B cell (primary cell): Measurements from ENCODE around the gene MYBPC3. TPM values are rescaled to one million over a fixed set of nuclear protein-coding genes. Genes with fewer than 3 reads are reported as not detected.

Experiments
- ATAC-seq: fragments of 200-7000 bp; cut with Tn5 transposase; one replicate; pipeline ENCODE4 v1.10.0; 2021; ENCODE audit warnings: low read depth, mild to moderate bottlenecking, moderate number of reproducible peaks, moderate library complexity
- CTCF ChIA-PET: fragments of 350-600 bp; sonication (Branson Sonifier 250); formaldehyde crosslinking; loops from one replicate; lab custom pipeline; 2021; ENCODE audit warnings: antibody characterized with exemption, inconsistent platforms; lab: Charles Lee
- POLR2A ChIA-PET: fragments of 350-600 bp; sonication (Branson Sonifier 250); formaldehyde crosslinking; loops from one replicate; lab custom pipeline; 2021; ENCODE audit warnings: antibody characterized with exemption; lab: Charles Lee
- DNase-seq: peaks from one replicate; pipeline ENCODE4 v3.0.0; 2013
- H2AFZ ChIP-seq: 2 replicates; pipeline ENCODE4 v1.6.1; 2012; ENCODE audit warnings: mild to moderate bottlenecking, low read depth, low read length; ENCODE audit not compliant: insufficient read depth, poor library complexity, severe bottlenecking
- H3K27ac ChIP-seq, 2 donors: 1 replicate in 1 of 2; 2 replicates in 1 of 2; pipeline ENCODE4 v1.5.1; 2012 to 2013; ENCODE audit warnings: low read length in 2 of 2, mild to moderate bottlenecking in 2 of 2, moderate library complexity in 1 of 2
- H3K27me3 ChIP-seq, 4 experiments: fragments of 200-600 bp in 1 of 4; sonication (generic) in 1 of 4; replicated peaks in 1 of 4; 1 replicate in 2 of 4; 2 replicates in 2 of 4; pipeline versions ENCODE4 v1.6.1 to v1.7.0; 2013 to 2016; ENCODE audit warnings: low read length in 3 of 4, mild to moderate bottlenecking in 2 of 4, mixed read lengths in 1 of 4, moderate library complexity in 1 of 4; ENCODE audit not compliant: insufficient read depth in 4 of 4, control insufficient read depth in 3 of 4; ENCODE audit errors: control extremely low read depth in 1 of 4
- H3K36me3 ChIP-seq, 2 experiments: replicated peaks in 1 of 2; 1 replicate in 1 of 2; 2 replicates in 1 of 2; pipeline versions ENCODE4 v1.6.1 to v1.7.1; 2013; ENCODE audit warnings: low read length in 1 of 2; ENCODE audit not compliant: insufficient read depth in 2 of 2, control insufficient read depth in 1 of 2; ENCODE audit errors: control extremely low read depth in 1 of 2, extremely low read depth in 1 of 2
- H3K4me1 ChIP-seq, 2 donors: fragments of 200-600 bp in 1 of 2; sonication (generic) in 1 of 2; 1 replicate in 1 of 2; 2 replicates in 1 of 2; pipeline versions ENCODE4 v1.5.1 to v1.6.1; 2013 to 2017; ENCODE audit warnings: low read length in 2 of 2; ENCODE audit not compliant: control insufficient read depth in 2 of 2, insufficient read depth in 2 of 2
- H3K4me2 ChIP-seq: replicated peaks from 2 replicates; pipeline ENCODE3; 2012; ENCODE audit warnings: mild to moderate bottlenecking, low read depth, low read length; ENCODE audit not compliant: poor library complexity, severe bottlenecking
- H3K4me3 ChIP-seq, 5 experiments: fragments of 200-600 bp in 1 of 5; sonication (generic) in 1 of 5; 1 replicate in 3 of 5; 2 replicates in 2 of 5; pipeline versions ENCODE4 v1.5.1 to v1.7.0; 2011 to 2016; ENCODE audit warnings: low read length in 4 of 5, mild to moderate bottlenecking in 4 of 5, low read depth in 2 of 5, control low read depth in 1 of 5, moderate library complexity in 1 of 5; ENCODE audit not compliant: insufficient read depth in 1 of 5; ENCODE audit errors: control extremely low read depth in 1 of 5, extremely low read depth in 1 of 5
- H3K79me2 ChIP-seq: fragments of 200-600 bp; sonication (generic); one replicate; pipeline ENCODE4 v1.6.0; 2016; ENCODE audit warnings: low read length; ENCODE audit not compliant: control insufficient read depth, insufficient read depth
- H3K9ac ChIP-seq: fragments of 200-600 bp; sonication (generic); 2 replicates; pipeline ENCODE4 v1.6.1; 2017; ENCODE audit warnings: mild to moderate bottlenecking, low read length, moderate library complexity
- H3K9me3 ChIP-seq, 3 donors: one replicate each; pipeline versions ENCODE4 v1.6.1 to v1.7.1; 2013; ENCODE audit warnings: low read length in 2 of 3; ENCODE audit not compliant: control insufficient read depth in 2 of 3, insufficient read depth in 1 of 3; ENCODE audit errors: control extremely low read depth in 1 of 3
- H4K20me1 ChIP-seq: 2 replicates; pipeline ENCODE4 v1.6.0; 2012; ENCODE audit warnings: mild to moderate bottlenecking, low read length; ENCODE audit not compliant: insufficient read depth, control insufficient read depth, poor library complexity, severe bottlenecking
- H3K27ac Mint-ChIP-seq: one replicate; pipeline ENCODE4 v1.8.0; 2021; ENCODE audit warnings: mixed read lengths
- H3K27me3 Mint-ChIP-seq: one replicate; pipeline ENCODE4 v1.8.0; 2021; ENCODE audit warnings: mixed read lengths
- H3K4me1 Mint-ChIP-seq: one replicate; pipeline ENCODE4 v1.8.0; 2021; ENCODE audit warnings: mixed read lengths
- H3K4me3 Mint-ChIP-seq: one replicate; pipeline ENCODE4 v1.8.0; 2021; ENCODE audit warnings: mixed read lengths
- H3K9me3 Mint-ChIP-seq: one replicate; pipeline ENCODE4 v1.8.0; 2022; ENCODE audit warnings: mixed read lengths; ENCODE audit not compliant: insufficient read depth
- EZH2 ChIP-seq: IDR thresholded peaks from 2 replicates; pipeline ENCODE4 v1.6.1; 2012; ENCODE audit warnings: borderline replicate concordance, low read depth, mild to moderate bottlenecking, moderate library complexity, low read length; ENCODE audit not compliant: insufficient read depth, poor library complexity, severe bottlenecking
- WGBS: methylation state at CpG from one replicate; pipeline ENCODE4 v1.1.5; 2013; ENCODE audit warnings: missing lambda C conversion rate; ENCODE audit not compliant: insufficient coverage; 5-methylcytosine and 5-hydroxymethylcytosine counted together
- intact Hi-C: fragments of 100-400 bp; cut with micrococcal nuclease; formaldehyde crosslinking; loops from one replicate; pipeline ENCODE4 v1.10.0; 2022
- polyA plus RNA-seq: library from polyadenylated mRNA; depleted of rRNA; stranded (reverse); fragments of >200 nt; gene quantifications from 2 replicates; pipeline ENCODE4 v1.2.3, GENCODE V29; 2012
- total RNA-seq, 2 donors: library from RNA; stranded (reverse); fragments of 120-200 nt in 1 of 2; gene quantifications; 1 replicate in 1 of 2; 2 replicates in 1 of 2; pipeline versions ENCODE4 v1.2.3 to v1.2.4, GENCODE V29; 2013 to 2022
- TF ChIP-seq, protein P1 (sequence below): fragments of 200-600 bp; IDR thresholded peaks from one replicate; pipeline ENCODE4 v1.8.0; 2022; ENCODE audit warnings: antibody characterized with exemption, mild to moderate bottlenecking

The MYBPC3 gene
- total and polyA plus RNA-seq, 2 donors (not counting 1 experiment from before 2014, with no cell fraction given): 0.67 to 1.4 TPM

DNA sequence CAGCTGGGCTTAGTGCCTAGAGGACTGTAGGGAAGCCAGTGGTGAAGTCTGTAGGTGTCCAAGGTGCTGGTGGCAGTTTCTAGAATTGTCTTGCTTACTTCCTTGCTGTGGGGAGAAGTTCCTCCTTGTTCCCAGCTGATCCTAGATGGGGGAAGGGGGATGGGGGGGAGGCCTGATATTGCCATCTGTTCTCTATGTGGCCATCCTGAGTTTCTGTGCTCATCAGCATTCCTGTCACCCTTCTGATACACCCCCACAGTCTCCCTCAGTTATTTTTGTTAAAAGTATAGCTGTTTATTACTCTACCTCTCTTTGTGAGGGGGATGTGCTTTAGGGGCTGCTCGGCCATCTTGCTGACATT lies 46.0 kb downstream of the MYBPC3 start:
- WGBS: no CpG with 5 or more reads among the region's 1 CpG
- Histone ChIP-seq H3K4me1 (no peaks in the 10 kb centered on the region), H3K36me3 (peaks cover 9 to 88% of the 10 kb centered on the region in 2 experiments), H3K27me3 (no peaks in the 10 kb centered on the region), H3K4me2 (no peak overlapping the region), H4K20me1 (peaks cover 17% of the 10 kb centered on the region), H3K27ac (no peak overlapping the region), H3K9me3 (peaks cover 2 to 18% (median 5%) of the 10 kb centered on the region in 3 donors), H3K9ac (no peak overlapping the region), H3K4me3 (no peak overlapping the region), H3K79me2 (peaks cover 43% of the 10 kb centered on the region), H2AFZ (no peak overlapping the region)
- no peak for TF ChIP-seq EZH2
- TF ChIP-seq, protein P1, sequence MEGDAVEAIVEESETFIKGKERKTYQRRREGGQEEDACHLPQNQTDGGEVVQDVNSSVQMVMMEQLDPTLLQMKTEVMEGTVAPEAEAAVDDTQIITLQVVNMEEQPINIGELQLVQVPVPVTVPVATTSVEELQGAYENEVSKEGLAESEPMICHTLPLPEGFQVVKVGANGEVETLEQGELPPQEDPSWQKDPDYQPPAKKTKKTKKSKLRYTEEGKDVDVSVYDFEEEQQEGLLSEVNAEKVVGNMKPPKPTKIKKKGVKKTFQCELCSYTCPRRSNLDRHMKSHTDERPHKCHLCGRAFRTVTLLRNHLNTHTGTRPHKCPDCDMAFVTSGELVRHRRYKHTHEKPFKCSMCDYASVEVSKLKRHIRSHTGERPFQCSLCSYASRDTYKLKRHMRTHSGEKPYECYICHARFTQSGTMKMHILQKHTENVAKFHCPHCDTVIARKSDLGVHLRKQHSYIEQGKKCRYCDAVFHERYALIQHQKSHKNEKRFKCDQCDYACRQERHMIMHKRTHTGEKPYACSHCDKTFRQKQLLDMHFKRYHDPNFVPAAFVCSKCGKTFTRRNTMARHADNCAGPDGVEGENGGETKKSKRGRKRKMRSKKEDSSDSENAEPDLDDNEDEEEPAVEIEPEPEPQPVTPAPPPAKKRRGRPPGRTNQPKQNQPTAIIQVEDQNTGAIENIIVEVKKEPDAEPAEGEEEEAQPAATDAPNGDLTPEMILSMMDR: no peak
- CTCF ChIA-PET: interaction anchor here (1.4 kb wide), 1 partner anchor 68 kb away, joined by 3 read pairs; no protein-coding TSS in a partner anchor
- Mint-ChIP-seq H3K27me3 (no peaks in the 10 kb centered on the region), H3K4me1 (no peaks in the 10 kb centered on the region), H3K9me3 (peaks cover 6% of the 10 kb centered on the region), H3K4me3 (no peak overlapping the region), H3K27ac (no peak overlapping the region)
- intact Hi-C loops: no loop called here
- POLR2A ChIA-PET: no interaction called here
- no peak for ATAC-seq
- DNase-seq: no peak

DNA sequence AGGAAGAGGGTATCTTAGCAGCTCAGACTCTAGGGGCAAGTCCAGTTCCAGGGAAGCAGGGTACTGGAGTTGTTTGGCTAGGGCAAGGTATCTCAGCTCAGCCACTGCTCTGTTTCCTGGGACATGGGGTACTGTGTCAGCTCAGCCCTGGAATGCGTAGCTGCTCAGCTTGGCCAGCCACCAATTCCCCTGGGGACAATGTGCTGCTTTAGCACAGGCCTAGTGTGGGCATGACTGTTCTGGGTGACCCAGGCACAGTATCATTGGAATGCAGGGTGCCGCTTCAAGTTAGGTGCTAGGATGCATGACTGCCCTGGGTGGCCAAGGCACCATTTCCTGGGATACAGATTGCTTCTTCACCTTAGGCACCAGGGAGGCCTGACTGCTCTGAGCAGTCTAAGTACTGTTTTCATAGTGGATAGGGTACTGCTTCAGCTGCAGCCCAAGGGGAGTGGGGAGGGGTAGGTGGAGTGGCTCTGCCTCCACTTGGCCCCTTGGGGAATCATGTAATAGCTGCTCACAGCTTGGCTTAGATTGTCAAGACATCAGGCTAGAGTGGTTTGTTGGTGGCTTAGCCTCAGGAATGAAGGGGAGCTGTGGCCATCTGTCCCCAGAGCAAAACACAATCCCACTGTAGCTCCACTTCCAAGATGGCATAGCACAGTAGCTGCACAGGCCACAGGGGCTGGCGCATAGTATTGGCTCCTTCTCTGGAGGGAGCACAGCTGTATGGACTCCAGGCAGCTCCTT lies 46.6 kb downstream of the MYBPC3 start:
- no peak overlapping the region for H3K4me2 ChIP-seq
- peaks cover 6% of the 10 kb centered on the region for H3K9me3 Mint-ChIP-seq

More for the DNA sequence above, 46.6 kb downstream of the MYBPC3 start:
- Mint-ChIP-seq H3K27ac (no peak overlapping the region), H3K27me3 (no peaks in the 10 kb centered on the region), H3K4me3 (no peak overlapping the region), H3K4me1 (no peaks in the 10 kb centered on the region)
- no peak overlapping the region for H3K4me3 ChIP-seq
- no peak overlapping the region for H2AFZ ChIP-seq
- peaks cover 2 to 18% (median 5%) of the 10 kb centered on the region in 3 donors for H3K9me3 ChIP-seq
- H3K27me3 ChIP-seq: no peaks in the 10 kb centered on the region
- intact Hi-C loops: no loop called here
- H3K27ac ChIP-seq: no peak overlapping the region
- DNase-seq (no peak), ATAC-seq (no peak)
- H3K36me3 ChIP-seq: peaks cover 8 to 83% of the 10 kb centered on the region in 2 experiments
- peaks cover 17% of the 10 kb centered on the region for H4K20me1 ChIP-seq
- CTCF ChIA-PET: interaction anchor here (1.4 kb wide), 1 partner anchor 68 kb away, joined by 3 read pairs; no protein-coding TSS in a partner anchor
- H3K4me1 ChIP-seq: no peaks in the 10 kb centered on the region
- H3K9ac ChIP-seq: no peak overlapping the region
- TF ChIP-seq, protein P1: no peak
- TF ChIP-seq EZH2: no peak
- 95% methylated on average over 3 of the region's 3 CpGs for WGBS
- H3K79me2 ChIP-seq: peaks cover 43% of the 10 kb centered on the region
- POLR2A ChIA-PET: interaction anchor here (0.6 kb wide), 1 partner anchor 765 kb away, joined by 4 read pairs; no protein-coding TSS in a partner anchor
